SU-DHL-6 (cell line): ENCODE results near the gene DHRS7B.

ENCODE experiments used
- EZH2phosphoT487 ChIP-seq: fragments of 200-600 bp; sonication (generic), shearing (Covaris generic); conservative IDR thresholded peaks from 2 replicates; pipeline ENCODE4 v1.6.1; 2018; ENCODE audit warnings: mild to moderate bottlenecking, antibody characterized with exemption, low read length, moderate library complexity, mixed read lengths
- TF ChIP-seq, protein P1 (sequence below): fragments of 200-600 bp; sonication (generic); IDR thresholded peaks from one replicate; pipeline ENCODE4 v1.5.1; 2017; ENCODE audit warnings: antibody characterized with exemption, mild to moderate bottlenecking, low read length, moderate library complexity; ENCODE audit not compliant: insufficient read depth, poor library complexity, severe bottlenecking

DNA sequence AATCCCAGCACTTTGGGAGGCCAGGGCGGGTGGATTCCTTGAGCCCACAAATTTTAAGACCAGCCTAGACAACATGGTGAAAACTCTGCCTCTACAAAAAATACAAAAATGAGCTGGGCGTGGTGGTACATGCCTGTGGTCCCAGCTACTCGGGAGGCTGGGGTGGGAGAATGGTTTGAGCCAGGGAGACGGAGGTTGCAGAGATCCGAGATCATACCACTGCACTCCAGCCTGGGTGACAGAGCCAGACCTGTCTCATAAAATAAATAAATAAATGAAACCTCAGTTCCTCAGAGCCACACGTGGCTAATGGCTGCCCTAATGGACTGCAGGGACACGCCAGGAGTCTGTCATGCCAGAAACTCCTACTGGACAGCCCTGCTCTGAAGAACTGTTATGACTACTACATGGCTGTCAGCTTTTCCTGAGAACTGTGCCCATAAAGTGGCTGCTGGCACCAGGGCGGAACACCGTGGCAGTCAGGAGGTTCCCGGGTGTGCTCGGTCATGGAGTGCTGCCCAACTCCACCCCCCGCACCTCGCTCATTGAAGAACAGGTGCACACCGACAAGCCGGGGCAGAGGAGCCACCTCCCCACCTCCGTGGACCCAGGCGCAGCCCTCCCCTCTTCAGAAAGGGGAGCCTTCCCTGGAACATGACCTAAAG is 82.9 kb downstream of the DHRS7B start:
- TF ChIP-seq, protein P1, sequence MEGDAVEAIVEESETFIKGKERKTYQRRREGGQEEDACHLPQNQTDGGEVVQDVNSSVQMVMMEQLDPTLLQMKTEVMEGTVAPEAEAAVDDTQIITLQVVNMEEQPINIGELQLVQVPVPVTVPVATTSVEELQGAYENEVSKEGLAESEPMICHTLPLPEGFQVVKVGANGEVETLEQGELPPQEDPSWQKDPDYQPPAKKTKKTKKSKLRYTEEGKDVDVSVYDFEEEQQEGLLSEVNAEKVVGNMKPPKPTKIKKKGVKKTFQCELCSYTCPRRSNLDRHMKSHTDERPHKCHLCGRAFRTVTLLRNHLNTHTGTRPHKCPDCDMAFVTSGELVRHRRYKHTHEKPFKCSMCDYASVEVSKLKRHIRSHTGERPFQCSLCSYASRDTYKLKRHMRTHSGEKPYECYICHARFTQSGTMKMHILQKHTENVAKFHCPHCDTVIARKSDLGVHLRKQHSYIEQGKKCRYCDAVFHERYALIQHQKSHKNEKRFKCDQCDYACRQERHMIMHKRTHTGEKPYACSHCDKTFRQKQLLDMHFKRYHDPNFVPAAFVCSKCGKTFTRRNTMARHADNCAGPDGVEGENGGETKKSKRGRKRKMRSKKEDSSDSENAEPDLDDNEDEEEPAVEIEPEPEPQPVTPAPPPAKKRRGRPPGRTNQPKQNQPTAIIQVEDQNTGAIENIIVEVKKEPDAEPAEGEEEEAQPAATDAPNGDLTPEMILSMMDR, result no peak
- no peak for TF ChIP-seq EZH2phosphoT487
